Activated T-helper 9 cell treated with anti-CD3 and anti-CD28 coated beads, Interleukin-2, amount 50 U/mL, for 16 hours (primary cell): ENCODE data around the gene SLC1A7.

Source experiments
- DNase-seq: peaks from one replicate; pipeline ENCODE4 v3.0.0-alpha.2; 2020; ENCODE audit warnings: low read depth

The SLC1A7 gene

DNA sequence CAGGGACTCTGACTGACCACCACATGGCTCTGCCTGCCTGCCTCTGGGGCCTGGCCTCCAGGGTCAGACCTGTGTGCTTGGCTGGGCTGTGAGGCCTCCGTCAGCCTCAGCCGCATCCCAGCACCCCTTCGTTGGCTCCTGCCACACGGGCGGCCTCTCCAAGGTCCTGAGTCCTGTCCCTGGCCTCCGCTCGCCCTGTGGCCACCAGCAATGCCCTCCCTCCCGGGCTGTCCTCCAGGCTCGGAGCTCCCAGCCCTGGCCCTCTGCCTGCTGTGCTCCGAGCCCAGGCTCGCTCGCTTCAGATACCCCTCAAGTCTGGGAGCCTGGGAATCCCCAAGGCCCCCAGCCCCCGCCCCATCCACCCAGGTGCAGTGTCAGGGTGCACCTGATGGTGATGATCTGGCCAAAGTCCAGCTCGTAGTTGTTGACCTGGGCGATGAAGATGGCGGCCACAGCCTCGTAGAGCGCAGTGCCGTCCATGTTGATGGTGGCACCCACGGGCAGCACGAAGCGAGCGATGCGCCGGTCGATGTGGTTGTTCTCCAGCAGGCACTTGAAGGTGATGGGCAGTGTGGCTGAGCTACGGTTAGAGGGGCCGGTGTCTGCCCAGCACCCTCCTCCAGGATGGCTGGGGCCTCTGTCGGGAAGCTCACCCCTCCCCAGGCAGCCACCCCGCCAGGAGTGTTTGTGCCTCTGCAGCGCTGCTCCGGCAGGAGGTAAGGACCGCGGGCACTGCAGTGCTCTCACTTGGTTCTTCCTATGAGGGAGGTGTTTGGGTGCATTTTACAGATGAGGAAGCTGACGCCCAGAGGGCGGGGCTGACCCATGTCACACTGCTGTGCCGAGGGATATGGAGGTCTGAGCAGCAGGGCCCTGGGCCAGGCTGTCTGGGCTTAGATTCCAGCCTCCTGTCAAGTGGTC, 52.0 kb downstream of the SLC1A7 start:
- no peak for DNase-seq

DNA sequence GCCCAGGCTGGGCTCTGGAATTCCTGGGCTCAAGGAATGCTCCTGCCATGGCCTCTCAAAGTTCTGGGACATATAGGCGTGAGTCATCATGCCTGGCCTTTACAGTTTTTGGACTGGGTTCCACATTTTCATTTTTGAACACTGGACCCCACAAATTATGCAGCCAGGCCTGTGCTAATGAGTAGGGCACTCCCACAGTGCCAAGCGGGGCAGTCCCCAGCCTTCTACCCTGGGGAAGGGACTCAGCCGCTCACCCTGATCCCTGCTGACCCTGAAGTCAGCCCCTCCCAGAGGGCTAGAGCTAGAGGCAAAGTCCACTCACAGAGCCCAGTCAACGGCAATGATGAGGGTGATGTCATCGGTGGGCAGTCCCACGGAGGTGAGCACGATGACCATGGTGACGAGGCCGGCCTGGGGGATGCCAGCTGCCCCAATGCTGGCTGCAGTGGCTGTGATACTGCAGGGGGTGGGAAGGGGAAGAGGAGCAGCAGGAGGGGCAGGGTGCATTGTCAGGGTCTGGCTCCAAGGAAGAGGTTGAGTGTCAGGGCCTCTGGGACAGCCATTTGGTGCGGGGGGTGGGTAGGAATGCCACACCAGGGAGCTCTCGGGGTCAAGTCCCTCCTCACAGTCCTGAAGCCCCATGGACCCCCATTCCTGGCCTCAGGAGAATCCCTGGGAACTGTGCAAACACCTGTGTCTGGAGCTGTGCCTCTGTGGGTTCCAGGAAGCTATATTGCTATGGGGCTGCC, 52.8 kb downstream of the SLC1A7 start:
- DNase-seq, result no peak

DNA sequence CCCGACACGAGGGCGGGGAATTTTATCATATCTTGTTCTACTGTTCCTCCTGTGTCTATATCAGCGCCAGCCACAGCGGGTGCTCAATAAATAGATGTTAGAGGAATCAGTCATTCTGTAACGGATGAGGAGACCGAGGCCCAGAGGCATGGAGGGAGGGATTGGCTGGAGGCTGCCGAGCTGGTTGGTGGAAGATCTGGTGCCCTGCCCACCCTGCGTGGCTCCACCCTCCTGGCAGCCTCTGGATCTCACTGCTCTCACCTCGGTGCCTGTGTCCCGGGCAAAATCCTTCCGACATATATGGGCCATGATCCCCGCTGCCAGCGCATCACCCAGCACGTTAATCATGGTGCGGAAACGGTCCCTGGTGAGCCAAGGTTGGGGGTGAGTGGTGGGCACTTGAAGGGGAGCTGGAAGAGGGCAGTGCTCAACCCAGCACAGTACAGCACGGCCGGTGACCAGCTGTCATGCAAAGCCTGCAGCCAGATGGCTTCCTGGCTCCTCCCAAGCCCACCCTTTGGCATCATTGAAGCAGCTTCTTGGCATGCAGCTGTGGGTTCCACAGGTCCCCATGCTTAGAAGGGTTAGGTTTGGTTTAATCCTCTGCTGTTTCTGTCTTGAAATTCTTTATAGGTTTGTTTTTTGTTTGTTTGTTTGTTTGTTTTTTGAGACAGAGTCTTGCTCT, 53.7 kb downstream of the SLC1A7 start:
- DNase-seq, result no peak

DNA sequence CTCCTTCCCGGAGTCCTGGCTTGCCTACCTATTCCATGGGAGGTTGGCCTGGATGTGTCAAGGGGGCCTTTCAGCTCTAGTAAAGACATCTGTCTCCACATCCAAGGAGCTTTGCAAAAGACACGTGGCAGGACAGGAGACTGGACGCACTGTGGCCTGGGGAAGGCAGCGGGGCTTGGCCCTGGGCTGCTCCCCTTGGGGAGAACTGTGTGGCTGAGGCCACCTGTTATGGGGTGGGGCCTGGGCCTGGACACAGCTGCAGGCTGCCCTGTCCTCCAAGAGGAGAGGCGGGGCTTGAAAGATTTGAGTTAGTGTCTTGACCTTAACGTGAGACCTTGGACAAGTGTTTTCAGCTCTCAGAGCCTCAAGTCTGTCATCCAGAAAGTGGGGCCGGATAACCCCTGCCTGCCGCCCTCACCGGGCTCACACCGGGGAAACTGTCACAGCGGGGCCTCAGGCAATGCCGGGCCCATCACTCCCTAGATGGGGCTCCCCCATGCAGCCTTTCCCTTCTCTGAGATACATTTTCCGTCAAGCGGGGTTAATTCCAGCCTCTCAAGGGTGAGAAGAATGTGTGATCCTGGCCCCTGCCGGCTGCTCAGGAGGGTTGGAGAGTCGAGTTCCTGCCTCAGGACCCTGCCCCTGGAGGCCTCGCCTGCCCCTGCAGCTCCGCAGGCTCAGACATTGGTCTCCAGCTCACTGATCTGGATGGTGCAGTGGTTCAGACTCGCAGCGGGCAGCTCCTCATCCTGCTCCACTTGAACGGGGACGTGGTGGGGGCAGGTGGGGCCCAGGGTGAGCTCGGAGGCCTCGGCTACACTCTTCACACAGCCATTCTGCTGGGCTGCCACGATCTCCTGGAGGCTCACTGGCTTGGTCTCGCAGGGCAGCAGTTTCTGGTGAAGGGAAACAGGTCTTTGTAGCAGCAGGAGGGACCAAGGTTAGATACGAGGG, 54.8 kb downstream of the SLC1A7 start:
- DNase-seq, result no peak

DNA sequence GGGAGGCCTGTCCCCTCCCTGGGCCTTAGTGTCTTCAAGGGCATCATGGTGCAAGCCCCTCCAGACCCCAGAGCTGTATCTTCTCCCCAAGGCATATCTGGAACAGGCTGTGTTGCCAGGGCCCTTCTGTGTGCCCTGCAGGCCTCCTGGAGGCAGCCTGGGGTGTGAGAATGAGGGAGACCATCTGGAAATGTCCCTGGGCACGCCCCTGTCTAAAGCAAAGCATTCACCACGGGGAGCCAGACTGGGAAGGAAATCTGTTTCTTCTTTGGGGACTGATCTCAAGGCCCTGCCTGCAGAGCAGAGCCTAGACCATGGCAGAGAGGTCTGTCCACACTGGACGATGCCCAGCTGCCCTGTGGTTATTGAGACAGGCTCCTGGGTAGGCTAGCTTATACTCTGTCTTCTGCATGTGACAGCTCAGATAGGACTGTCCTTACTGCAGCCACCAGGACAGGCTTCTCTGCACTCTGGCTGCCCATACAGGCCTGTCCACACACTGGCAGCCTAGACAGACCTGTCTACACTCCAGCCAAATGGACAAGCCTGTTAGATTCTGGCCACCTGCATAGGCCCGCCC, 55.9 kb downstream of the SLC1A7 start:
- no peak for DNase-seq

DNA sequence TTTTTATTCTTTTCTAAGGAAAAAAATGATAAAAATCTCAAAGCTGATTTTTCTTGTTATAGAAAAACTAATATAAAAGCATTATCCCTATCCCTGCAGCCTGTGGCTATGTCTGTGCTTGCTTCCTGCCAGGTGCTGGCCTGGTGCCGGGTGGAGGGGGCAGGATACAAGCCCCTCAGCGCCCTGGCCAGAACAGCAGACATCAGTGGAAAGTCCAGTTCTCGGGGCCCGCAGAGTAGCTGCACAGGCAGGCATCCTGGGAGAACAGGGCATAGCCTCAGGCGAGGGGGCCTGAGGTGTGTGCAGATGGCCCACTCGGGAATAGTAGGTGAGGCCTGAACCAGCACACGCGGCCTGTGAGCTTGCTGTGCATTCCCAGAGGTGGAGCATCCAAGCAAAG, 57.0 kb downstream of the SLC1A7 start:
- no peak for DNase-seq

DNA sequence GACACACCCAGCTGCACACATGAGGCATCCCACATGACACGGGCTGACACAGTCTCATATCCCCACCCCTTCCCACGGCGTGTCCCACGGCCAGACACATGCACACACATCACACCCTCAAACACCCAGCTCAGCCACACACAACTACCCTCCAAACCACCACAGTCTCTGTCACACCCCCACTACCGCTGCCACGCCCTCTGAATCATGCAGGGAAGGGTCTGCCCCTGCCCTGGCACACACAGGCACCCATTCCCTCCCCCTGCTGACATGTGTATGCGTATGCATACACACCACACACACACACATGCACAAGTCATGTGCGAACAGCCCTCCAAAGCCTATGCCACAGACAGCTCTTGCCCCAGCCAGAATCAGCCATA, 57.9 kb downstream of the SLC1A7 start:
- DNase-seq, result no peak

DNA sequence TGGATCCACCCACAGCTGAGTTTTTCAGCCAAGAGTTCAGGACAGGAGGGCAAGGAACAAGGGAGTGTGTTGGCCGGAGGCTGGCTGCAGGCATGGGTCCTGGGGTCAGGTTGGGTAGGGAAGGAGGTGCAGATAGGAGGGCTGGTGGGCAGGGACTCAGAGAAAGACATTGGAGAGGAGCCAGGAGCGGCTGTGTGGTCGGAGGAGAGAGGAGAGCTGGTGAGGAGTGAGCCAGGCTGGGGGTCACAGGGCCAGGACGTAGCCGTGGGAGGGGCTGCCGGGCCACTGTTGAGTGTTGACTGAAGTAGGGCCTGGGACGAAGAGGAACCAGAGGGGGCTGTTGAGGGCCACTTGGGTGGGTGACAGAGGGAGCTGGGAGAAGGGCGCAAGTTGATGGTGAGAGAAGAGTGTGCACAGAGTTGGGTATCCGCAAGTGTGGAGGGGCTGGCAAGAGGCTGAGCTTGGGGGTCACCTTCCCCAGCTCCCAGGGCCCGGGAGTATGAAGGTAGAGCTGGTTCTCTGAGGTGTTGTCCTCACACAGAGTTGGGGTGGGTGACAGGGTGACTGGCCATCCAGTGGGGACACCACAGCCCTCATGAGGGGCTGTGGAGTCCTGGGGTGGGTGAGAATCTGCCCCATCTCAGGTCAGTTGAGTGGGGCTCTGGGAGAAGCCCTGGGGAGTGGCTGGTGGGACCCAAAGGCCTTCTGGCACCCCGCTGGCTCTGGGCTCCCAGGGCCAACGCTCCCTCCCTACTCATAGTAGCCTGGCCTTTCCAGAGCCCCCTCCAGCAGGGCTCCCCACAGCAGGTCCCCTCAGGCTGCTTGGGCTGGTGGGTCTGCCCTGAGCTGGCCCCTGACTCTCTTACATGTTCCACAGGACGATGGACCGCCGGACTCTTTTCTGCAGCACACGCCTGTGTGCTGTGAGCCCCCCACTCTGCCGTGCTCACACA, 58.5 kb downstream of the SLC1A7 start:
- no peak for DNase-seq

DNA sequence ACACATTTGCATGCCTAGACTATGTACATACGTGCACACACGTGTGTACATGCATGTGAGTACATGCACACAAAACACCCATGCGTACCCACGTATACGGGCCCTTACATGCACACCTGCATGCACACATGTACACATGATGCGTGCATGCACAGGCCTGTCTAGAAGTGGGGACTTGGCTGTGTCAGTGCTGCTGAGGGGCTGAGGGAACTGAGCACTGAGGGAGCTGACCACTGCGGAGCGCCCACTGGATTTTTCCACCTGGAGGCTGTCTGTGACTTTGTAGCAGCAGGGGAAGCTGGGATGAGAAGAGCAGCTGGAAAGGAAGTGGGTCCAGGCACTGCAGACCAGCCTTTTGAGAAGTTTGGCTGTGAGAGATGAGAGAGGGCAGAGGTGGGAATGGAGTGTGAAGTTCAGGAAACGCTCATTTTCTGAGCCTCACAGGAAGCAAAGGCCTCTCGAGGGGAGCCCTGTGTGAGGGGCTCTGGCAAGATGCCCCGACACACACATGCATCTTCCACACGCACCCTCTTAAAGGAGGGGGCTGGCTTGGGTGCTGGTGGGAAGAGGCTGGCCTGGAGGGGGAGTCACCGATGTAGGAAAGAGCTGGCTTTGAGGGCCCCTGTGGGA, 59.5 kb downstream of the SLC1A7 start:
- no peak for DNase-seq

DNA sequence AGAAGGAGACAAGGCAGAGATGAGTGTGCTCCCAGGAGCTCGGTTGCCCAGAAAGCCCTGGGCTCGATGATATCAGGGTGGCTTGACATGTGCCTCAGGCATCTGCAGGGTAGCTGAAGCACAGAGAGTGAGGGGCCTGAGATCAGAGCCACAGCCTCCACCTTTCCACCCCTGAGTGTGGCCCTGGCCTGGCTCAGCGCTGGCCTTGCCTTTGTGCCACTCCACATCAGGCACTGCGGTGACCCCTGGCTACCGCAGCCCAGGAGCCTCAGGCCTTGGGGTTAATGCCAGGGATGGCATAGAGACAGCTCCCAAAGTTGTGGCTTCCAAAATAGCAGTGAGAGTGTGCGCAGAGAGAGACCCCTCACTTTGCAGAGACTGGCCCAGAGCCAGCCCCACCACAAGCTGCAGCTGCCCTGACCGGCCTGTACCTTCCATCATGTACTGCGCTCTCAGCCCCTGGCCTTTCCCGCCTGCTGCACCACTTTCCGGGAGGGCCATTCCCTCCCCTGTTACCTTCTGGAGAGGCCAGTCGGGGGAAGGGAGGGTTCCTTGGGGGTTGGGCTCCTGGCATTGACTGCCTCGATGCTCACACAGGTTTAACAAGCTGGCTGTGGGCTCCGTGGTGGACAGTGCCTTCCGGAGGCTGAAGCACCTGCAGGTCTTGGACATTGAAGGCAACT, 60.9 kb downstream of the SLC1A7 start:
- DNase-seq, result no peak

DNA sequence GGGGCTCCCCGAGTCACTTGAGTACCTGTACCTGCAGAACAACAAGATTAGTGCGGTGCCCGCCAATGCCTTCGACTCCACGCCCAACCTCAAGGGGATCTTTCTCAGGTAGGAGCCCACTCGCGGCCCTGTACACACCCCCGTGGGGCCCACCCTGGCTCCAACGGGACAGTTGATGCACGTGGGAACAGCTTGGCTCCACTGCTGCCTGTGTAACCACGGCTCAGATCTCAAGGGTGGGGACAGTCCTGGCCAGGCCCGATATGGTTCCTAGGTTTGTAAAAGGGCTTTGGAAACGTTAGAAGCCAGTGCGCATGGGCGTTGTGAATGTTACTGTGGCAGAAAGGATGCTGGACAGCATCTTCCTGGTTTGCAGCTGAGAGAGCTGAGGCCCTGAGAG, 61.7 kb downstream of the SLC1A7 start:
- no peak for DNase-seq

DNA sequence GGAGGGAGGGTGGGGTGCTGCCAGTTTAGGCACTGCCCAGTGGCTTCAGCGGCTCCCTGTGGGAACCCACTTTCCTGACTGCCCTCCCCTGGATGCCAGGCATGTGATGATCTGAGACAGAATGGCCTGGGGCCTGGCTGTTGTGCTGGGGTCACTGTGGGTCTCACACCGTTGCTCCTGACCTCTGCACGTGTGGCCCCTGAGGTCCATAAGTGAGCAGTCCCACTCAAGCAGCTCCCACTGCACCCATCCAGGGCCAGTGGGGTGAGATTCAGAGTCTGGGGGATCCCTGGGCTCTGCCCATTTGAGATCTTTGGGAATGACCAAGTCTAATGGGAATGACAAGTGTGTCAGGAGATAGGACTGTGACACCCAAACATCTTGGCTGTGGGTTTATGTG, 62.4 kb downstream of the SLC1A7 start:
- no peak for DNase-seq

DNA sequence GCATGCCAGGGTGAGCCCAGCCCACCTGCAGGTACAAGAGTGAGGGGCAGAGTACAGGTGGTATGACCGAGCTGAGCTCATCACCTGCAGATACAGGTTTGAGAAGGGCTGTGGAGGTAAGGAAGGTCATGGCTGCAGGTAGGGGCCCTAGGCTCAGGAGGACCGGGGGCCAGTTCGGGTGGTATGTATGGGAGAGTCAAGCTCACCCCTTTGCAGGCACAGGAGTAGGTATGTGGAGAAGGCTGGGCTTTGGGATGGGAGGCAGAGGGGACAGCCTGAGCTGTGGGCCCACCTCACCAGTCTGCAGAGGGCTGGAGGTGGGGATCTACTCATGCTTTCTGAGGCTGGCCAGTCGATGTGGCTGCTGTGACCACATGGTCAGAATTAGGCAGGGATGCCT, 63.2 kb downstream of the SLC1A7 start:
- no peak for DNase-seq

DNA sequence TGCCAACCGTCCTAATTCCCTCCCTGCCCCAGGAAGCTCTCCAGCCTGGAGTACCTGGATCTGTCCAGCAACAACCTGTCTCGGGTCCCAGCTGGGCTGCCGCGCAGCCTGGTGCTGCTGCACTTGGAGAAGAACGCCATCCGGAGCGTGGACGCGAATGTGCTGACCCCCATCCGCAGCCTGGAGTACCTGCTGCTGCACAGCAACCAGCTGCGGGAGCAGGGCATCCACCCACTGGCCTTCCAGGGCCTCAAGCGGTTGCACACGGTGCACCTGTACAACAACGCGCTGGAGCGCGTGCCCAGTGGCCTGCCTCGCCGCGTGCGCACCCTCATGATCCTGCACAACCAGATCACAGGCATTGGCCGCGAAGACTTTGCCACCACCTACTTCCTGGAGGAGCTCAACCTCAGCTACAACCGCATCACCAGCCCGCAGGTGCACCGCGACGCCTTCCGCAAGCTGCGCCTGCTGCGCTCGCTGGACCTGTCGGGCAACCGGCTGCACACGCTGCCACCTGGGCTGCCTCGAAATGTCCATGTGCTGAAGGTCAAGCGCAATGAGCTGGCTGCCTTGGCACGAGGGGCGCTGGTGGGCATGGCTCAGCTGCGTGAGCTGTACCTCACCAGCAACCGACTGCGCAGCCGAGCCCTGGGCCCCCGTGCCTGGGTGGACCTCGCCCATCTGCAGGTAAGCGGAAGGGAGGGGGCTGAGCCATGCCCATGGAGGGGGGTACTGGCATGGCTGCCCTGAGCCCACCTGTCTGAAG, 63.9 kb downstream of the SLC1A7 start:
- no peak for DNase-seq

DNA sequence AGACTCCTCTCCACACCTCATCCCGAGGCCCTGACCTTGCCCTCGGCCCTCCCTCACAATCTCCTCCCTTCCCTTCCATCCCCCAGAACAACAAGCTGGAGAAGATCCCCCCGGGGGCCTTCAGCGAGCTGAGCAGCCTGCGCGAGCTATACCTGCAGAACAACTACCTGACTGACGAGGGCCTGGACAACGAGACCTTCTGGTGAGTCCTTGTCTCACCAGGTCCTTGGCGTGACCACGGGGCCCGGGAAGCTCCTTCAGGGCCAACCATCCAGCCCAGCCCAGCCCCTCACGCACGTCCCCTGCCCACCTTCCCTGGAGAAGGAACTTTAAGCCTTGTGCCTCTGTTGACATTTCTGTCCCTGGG, 64.9 kb downstream of the SLC1A7 start:
- DNase-seq, result no peak

DNA sequence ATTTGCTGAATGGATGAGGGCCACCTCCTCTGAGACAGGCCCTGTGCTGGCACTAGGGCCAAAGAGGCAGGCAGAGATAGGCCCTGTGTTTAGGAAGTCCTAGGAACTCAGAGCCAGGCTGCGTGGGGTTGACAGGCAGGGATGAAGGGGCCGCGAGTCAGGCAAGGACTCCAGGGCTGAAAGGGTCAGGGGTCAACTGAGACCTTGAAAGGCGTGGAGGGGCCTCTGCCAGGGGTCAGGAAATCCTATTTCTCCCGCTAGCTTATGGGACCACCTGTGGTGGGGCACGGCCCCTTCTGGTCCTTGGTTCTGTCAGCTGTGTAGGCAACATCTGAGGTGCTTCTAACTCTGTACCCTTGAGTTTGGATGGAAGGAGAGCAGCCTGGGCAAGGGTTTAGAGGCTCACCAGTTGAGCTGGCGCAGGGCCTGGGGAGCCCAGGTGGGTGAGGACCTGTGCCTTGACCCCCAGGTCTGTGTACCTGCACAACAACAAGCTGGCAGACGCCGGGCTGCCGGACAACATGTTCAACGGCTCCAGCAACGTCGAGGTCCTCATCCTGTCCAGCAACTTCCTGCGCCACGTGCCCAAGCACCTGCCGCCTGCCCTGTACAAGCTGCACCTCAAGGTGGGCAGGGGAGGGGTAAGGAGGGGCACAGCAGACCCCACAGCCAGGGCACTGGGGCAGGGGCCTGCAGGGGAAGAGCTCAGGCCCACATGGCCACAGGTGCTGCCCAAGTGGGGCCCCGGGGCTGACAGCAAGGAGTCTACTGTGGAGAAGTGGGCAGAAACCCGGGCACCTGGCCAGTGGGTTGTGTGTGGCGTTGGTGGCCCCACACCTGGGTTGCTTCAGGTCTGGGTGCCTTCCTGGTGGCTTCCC, 65.5 kb downstream of the SLC1A7 start:
- no peak for DNase-seq

DNA sequence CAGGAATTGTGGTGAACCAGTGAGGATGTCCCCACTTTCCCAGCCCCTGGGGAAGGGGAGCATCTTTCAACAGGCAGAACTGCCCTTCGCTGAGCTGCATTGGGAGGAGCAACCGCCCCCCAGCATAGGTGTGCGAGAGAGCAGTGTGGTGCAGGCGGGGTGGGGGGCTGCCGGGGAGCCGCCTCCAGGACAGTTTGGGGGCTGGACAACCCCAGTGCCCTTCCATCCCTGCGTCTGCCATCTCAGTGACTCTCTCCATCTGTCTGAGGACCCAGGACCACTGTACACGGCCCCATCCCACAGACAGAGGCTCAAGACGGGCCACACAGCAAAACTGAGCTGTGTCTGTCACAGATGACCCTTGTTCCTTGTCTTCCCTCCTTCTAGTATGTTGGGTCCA, 66.3 kb downstream of the SLC1A7 start:
- no peak for DNase-seq
